HG03521 (cell line): ENCODE data around the gene NCKAP5.

Source experiments
- ATAC-seq: cut with Tn5 transposase; IDR thresholded peaks from one replicate; pipeline ENCODE4 v1.9.1; 2021; ENCODE audit warnings: mild to moderate bottlenecking, moderate library complexity; ENCODE audit not compliant: unreplicated experiment

Gene NCKAP5

DNA sequence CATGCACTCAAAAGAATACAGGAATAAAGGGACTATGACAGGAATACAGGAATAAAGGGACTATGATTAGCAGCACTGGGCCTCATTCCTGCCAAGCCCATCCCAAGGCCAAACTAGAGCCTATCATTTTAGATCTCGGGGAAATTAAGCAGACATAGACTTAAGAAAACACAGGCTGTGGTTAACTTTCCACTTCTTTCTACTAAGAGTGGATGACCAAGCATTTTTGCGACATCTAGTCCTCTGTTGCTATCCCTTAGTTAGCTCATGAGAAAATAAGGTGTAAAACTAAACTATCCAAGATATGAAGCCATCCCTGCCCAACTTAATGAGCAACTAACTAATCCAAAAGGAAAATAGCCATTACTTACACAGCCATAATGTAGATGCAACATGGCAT, 904.2 kb downstream of the NCKAP5 start:
- ATAC-seq, result no peak

DNA sequence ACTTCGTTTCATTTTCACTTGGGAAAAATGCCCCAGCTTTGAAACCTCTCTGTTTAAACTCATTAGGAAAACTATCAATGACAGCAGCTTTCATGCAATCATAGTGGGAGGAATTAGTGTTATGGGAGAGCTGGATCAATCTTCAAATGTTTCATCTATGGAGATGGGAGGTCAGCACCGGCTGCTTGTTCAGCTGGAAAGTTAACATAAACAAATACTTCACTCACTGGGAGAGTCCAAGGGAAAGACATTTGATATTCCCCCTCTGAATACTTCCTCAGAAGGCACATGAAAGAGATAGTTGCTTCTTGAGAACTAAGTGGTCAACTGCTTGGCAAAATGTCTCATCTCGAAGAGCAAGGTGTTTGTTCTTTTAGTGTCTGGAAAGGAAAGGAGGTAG, 905.5 kb downstream of the NCKAP5 start:
- no peak for ATAC-seq

DNA sequence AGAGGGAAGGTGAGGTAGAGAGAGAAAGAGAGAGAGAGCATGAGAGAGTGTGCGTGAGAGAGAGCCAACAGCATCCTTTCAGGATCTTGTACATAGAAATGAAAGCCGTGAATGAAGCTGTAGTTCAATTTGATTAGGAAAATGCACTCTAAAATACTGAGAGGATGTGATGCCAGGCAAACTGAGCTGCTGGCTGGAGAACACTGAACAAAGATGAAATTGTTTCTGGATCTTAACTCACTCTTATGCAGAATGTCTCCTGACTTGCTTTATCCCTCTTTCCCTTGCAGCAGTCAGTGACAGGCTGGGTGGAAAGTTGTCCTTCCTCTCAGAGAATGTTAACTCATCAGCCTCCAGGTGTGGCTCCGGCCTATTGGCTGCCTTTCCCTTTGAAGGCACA, 908.9 kb downstream of the NCKAP5 start:
- no peak for ATAC-seq

DNA sequence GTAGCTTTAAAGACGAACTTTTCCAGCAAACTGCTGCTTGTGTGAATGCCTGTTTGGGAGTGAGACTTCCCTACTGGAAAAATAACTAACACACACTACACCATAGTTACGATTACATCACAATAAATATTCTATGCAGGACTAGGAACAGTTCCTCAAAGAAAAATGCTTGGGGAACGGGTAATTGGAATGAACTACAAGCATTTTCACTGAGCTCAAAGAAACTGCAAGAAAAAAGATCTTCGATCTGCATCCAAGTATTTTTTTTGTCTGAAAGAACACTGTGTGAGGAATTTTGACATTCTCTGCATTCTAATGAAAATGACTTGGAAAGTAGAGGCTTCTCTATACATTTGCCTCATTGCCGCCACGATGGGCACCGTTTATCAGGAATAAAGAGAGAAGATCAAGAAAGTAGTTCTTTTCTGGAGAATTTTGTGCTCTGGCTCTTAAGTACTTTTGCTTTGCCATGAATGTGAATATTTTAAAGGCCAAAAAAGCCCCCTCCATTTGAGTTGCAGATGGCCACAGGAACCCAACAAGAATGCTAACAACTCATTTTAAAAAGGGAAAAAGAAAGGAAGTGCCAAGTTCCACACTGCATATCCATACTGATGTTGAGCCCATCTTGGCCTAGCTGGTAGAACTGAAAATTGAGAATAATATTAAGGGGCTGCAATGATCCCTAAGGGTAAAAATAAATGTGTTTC, 911.8 kb downstream of the NCKAP5 start:
- ATAC-seq, result no peak

DNA sequence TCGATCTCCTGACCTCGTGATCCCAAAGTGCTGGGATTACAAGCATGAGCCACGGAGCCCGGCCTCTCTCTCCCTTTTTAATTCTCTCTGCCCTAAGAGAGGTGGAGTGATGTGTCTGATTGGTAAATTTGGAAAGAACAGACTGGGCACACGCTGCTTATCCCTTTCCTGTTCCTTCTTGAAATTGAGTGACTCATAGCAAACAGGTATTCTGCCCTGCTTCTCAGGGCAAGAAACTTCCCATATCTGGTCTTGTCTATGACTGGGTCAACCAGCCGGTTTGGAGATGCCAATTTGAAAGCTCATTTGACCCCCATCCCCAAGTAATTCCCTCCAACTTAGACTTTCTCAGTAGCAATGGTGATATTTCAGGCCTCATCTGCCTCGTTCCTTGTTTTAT, 913.3 kb downstream of the NCKAP5 start:
- no peak for ATAC-seq

DNA sequence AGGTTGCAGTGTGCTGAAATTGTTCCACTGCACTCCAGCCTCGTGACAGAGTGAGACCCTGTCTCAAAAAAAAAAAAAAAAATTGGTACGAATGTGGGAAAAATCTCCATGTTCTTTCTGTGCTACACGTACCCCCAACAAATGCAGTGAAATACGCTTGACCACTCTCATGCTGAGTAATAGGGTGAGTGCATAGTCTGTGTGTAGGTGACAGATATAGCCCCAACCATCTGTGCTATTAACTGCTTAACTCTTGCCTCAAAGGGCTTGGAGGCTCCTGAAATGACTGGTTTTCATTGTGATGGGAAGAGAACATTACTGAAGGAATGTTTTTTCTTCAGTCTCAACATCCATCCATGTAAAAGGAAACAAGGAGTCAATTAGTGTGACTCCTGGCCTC, 913.9 kb downstream of the NCKAP5 start:
- no peak for ATAC-seq

DNA sequence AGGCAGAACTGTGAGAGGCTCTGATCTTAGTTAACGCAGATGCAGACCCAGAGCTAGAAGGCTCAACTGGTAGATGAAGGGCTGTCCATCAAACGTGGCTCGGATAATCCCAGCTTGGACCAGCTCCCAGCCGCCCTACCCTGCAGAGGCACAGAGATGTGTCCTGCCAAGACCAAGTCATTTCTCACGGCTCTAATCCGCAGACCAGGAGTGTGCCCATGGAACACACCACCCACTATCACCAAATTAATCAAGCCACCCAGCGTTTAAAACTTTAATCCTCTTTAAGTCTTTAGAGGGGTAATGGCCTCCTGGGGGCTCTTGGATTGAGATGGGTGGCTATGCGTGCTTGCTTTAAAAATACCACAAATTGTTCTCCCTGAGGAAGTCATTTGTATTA, 915.8 kb downstream of the NCKAP5 start:
- ATAC-seq, result no peak

DNA sequence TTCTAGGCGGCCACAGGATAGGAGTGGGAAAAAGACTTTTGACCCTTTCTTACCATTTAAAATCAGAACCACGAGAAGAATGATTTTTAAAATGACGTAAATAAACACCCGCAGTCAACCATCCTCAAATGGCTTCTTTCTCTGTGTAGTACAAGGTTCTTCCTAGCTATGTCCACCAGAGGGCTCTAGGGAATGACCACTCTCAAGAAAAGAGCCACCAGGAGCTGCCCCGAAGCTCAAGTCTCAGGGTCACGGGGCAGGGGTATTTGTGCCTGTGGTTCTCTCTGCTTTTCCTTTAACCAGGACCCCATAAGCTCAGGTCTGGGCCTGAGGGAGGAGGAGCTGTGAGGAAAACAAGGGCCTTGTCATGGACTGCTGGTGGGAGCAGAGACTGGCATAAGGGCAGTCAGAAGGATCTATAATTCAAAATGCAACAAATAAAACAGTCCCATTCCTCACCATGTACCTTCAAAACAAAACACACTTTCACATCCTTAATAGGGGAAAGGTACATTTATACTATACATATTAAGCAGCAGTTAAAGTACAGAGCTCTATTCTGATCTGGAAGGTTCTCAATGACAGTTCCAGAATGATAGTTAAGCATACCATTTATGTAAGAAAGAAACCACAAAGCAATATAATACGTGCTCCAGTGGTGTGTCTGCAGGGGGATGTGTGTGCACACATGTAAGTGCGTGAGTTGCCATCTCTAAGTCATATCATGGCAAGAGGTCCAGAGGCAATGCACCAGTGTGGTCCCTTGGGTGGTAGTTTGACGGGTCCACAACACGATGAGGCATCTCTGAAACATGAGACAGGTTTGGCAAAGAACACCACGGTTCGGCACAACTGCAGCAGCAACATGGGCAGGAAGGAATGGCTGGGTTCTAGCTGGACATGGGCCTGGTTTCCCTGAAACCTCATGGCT, 916.9 kb downstream of the NCKAP5 start:
- no peak for ATAC-seq

DNA sequence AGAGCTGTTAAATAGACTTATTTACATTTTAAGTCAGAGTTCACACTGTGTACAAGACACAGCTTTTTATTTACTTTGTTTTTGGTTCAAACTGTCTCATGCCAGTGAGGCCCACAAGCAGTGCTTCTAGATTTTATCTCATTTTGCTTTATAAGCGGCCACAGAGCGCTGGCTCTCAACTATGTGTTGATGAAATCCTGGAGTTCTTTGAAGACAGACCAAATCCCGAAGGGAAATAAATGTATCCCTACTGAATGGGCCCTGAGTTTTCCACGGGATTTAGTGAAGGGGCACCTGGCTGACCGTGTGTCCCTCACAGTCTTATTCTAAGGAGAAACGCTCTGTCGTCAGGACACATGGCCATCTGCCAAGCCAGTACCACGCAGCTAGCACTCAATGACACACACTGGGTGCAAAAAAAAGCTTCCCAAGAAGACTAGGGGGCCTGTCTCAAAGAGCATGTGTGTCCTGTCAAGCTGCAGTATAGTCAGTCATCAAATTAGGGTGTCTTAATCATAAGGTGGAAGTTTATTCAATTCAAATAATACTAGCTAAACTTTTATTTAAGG, 921.6 kb downstream of the NCKAP5 start:
- ATAC-seq, result no peak

DNA sequence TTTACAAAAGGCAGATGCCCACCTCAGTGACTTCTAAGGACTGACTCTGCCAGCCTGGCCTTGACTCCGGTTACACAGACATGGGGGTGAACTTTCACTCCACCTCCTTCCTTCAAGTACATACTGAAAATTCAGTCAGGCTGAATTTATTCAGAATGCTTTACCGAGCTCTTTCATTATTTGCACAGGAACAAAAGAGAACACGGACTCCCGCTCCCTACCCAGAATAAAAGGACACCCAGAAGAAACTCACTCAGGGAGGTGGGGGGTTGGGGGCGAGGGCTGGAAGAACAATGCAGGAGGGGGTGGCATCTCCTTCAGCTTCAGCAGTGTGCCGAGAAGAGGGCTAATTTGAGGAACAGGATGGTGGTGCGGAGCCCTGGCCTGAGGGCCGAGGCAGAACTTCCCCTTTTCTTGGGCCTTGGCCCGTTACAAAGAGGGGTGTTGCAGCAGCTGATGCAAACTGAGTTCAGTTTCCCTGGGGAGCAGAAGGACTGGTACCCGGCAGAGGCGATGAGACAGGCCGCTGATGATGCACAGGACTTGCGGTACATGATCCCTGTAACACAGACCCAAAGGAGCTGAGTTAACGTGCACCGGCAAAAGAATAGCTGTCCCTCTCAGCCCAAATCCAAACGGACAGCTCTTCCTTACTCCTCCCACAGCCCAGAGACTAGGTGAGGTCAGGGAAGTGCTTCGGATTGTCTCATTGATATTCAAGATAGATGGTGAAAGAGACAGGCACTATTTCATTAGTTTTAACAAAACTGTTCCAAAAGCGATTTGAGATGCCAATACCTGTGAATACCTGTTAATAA, 922.3 kb downstream of the NCKAP5 start:
- no peak for ATAC-seq

DNA sequence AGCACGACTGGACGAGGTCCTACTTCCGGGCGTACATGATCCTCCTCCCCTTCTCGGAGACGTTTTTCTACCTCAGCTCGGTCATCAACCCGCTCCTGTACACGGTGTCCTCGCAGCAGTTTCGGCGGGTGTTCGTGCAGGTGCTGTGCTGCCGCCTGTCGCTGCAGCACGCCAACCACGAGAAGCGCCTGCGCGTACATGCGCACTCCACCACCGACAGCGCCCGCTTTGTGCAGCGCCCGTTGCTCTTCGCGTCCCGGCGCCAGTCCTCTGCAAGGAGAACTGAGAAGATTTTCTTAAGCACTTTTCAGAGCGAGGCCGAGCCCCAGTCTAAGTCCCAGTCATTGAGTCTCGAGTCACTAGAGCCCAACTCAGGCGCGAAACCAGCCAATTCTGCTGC, 923.1 kb downstream of the NCKAP5 start:
- no peak for ATAC-seq

DNA sequence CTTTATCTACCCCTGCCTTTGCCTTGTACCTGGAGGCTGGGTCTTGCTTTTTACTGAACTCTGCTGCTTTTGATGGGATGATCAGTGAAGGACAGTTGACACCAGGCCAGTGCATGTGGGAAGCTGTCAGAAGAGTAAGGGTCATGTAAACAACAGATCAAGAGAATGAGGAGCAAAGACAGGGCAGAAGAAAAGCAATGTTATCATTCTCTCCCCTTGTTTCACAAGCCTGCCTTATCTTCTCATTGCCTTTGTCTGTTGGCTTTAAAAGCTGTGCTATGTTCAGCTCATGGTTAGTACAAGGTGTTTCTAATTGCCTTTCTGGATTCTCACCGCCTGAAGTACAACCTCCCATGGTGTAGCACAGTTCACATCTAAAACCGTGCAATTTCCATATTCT, 925.8 kb downstream of the NCKAP5 start:
- no peak for ATAC-seq

DNA sequence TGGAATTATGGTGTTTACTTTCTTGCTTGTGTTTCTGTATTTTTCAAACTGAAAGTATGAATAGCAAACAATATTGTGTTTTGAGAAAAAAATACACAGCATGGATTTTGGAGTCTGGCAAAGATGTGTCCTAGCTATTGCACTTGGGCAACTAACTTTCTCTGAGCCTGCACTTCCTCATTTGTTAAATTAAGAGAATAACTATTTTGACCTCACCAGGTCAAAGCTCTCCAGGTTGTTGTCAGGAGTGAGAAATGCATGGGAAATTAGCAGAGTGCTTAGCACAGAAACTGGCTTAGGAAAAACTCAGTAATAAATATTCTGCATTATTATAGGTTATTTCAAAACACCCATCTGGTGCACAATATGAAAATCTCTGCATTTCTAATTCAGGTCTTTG, 926.4 kb downstream of the NCKAP5 start:
- no peak for ATAC-seq

DNA sequence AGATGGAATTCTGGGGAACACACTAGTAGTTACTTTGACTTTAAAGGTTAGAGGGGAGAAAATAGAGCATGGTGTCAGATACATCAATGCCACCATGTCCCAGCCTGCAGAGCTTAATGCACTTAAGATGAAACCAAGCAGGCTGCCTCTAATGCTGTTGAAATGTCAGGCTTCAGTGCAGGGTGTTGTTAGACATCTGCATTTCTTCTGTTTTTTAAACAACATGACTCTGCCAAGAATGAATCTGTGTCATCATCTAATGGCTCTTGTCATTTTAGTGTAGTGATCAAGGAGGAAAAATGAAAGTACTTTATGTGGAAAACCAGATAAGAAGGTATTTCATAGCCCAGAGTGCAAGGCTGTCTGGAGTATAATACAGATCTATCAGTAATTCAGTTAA, 928.1 kb downstream of the NCKAP5 start:
- ATAC-seq, result no peak

DNA sequence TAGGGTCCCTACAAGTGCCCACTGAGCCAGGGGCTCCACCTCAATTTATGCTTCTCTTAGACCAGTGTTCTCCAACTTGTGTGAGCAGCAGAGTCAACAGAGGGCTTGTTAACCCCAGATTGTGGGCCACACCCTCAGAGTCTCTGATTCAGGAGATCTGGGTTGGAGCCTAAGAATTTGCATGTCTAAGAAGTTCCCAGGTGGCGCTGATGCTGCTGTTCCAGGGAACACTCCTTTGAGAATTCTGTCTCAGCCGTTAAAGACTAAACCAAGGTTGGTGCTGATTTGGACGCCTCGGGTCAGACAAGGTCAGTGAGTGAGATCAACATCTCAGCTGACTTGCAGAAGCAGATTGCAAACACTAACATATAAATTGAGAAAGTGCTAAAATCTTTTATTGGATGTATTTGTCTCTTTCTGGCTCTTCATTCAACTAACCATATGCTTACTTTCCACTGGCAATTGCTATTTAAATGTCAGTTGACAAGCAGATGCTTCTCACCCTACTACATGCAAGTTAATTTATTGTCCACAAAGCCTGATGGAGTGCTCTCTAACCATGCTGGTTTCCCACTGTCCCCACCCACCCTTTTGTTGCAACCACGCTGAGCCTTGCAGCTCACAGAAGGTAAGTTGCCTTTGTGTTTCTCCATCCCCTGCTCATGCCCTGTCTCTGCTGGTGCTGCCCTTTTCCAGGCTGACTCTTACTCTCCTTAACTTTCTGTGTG, 929.8 kb downstream of the NCKAP5 start:
- ATAC-seq, result no peak

DNA sequence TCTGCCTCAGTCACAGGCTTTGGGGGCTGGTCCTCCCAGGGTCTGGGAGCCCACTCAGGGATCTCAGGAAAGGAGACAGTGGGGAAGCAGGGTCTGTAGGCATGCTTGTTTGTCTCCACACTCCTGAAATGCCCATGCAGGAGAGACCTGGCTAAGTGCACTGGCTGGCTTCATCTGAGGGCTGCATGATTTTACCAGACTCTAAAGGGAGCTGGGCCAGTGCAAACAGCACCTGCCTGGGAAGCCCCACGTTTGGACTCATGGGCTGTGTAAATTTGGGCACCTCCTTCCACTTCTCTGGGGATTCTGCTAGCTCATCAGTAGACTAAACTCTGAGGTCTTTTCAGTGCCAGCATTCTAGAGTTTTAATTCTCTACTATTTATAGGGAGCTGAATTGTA, 931.9 kb downstream of the NCKAP5 start:
- no peak for ATAC-seq

DNA sequence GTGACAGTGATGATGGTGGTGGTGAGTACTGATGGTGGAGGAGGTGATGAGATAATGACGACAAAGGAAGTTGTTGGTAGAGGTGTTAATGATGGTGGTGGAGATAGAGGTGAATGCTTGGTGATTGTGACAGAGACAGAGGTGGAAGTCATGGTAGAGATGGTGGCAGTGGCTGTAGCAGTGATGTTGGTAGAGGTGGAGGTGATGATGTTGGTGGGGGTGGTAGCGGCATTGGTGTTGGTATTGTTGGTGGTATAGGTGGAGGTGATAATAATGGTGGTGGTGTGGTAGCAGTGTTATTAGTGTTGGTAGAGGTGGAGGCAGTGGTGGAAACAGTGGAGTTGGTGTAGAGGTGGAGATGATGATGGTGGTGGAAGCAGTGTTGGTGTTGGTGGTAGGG, 934.6 kb downstream of the NCKAP5 start:
- no peak for ATAC-seq

DNA sequence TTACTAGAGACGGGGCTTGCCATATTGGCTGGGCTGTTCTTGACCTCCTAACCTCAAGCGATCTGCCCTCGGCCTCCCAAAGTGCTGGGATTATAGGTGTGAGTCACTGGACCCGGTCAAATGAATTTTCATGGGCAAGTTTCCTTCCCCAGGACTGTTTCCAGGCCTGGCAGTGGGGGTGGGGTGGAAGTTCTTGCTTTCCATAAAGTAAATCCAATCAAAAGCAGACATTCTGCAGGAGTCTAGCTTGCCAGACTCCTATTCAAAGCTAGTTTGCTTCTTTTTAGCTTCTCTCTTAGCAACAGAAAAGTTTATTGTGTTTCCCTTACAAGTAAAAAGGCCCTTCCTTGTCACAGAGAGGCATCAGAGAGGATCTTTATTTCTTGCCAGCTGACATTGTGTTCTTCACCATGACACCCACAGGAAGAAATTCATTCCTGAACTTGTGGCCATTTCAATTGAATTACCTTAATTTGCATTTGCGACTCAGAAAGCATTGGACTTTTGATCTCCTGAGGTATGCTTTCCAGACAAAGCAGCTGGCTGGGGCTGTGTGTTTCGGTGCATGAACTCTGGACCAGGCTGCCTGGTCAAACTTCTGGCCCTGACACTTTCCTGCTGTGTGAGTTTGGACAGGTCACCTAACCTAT, 936.1 kb downstream of the NCKAP5 start:
- ATAC-seq, result no peak

DNA sequence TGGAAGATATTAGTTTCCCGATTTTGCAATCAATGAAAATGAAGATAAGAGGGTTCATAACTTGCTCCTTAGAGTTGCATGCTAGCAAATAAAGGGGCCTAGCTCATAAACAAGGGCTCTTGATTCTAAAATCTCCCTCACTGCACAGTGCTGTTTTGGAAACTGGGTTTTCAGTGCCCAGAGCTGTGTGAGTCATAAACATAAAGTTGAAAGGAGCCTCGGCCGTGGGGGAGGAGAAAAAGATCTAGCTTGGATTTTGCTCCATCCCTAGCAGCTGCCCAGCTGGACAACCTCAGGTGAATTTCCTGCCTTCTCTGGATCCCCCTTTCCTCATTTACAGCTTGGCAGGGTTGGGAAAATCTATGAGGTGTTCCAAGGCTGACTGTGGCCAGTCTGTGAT, 940.7 kb downstream of the NCKAP5 start:
- ATAC-seq, result no peak
